CD4-positive, alpha-beta T cell treated with Interleukin-6 at 100 ng/mL for 8 hours (primary cell): ENCODE data around the gene SCN10A.

Source experiments
- DNase-seq: peaks from one replicate; pipeline ENCODE4 v3.0.0-alpha.2; 2020; ENCODE audit warnings: mixed read lengths, low spot score

The SCN10A gene

DNA sequence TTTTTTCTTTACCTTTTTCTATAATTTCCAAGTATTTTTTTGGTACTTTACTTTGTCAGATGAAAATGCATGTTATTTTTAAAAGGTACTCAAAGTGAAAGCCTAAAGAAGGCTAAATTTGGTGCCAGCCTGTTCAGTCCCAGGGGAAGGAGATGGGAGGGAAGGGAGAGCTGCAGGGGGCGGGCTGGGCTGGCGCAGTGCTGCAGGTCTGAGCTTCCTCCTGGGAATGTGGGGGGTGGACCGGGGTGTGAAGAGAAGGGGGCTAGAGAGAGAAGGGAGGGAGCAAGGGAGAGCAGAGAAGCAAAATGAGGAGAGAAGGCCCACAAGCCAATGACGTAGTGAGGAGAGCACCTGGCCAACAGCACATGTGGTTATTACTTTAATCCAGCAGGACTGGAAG is 95.6 kb downstream of the SCN10A start:
- no peak for DNase-seq

DNA sequence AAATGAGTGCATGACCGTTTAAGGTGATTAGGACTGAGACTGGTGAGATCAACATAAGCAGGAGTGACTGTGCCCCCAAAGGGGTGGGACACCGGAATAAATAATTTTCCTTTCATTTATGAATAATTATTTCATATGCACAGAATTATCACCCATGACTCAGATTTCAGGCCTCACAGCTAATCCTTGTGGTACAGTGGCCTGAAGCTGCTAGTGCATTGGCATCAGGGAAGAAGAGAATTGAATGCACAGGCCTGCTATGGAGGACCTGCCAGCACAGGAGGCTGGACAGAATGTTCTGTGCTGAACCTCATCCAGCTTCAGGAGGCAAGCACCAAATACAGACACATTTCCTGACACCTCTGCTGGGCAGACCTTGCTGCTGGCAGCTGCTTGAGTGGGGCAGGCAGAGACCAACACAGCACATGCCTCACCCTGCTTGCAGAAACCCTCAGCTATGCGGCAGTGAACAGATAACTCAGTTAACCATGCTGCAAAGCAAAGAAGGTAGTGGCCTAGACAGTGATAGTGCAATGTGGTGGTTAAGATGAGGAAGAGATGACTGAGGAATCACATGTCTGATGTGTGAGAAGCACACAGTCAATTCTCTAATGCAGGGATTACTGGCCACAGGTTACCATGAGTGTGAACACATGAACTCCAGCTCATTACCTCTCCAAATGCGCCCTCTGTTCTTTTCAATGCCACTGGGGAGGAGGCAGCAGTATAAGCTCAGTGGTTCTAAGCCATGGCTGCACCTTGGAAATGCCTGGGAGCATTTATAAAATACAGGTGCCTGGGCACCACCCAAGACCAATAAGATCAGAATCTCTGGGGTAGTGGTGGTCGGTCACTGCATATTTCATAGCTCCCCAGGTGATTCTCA is 98.4 kb downstream of the SCN10A start:
- DNase-seq, result no peak

DNA sequence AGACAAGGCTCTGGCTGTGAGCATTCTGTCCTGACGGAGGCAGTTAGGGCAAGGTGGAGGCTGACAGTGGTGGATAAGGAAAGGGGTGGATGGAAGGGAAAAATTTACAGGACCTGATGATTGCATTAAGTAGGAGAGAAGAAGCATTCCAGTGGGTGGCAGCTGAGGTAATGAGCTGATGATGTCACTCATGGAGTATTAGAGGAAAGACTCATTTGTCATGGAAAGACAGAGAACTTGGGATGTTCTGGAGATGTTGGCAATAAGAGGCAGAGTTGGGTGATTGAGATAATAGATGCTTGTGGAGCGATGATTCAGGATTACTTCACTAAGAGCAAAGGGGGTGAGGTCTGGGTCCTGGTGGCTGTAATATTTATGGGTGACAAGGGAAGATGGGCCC is 102.9 kb downstream of the SCN10A start:
- DNase-seq, result no peak

DNA sequence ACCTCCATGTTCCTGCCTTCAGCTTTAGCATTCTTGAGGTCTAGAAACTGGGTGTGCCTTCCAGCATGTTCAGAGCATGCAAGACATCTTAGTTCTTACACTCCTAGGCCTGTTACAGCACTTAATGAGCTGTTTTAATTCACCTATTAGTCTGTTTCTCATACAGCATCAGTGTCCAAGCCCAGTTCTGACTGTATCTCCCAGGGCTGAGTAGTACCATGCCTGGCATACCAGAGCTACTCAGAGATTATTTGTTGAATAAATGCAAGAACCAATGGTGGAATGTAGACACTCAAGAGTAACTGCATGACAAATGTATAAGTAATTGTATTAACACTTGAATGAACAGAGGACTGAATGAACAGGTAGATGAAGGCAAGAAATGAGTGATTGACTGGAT is 104.7 kb downstream of the SCN10A start:
- DNase-seq, result no peak

DNA sequence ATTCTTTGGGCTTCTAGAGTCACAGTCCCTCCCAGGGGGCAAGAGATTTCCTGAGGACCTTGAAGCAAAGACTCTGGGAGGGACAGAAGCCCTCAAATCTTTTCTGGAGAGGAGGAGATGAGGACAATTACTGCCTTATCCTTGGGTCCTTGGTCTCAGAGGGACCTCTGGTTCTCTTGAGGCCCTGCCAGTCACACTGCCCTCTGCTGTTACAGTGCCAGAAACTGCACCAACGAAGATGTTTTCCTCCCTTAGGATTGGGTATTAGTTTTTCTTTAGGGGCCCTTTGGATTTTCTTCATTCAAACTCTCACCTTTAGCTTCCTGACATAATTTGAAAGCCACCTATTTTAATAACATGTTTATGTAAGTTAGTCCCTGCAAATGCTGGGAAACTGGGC is 108.3 kb downstream of the SCN10A start:
- DNase-seq, result no peak

DNA sequence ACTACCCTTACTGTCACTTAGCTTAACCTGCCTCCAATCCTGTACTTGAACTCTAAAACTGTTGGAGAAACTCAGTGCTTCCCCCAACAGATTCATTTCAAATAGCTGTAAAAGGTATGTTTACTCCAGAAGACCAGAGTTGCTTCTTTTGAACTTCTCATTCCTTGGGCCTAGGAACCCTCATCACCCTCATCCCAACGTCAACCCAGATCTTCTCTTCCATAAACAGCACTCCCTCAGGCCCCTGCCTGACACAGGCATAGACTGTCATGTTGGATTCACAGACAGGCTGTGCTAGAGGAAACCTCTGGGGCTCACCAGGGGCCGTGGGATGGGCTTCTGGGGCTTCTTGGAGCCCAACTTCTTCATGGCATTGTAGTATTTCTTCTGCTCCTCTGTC is 109.1 kb downstream of the SCN10A start:
- no peak for DNase-seq

DNA sequence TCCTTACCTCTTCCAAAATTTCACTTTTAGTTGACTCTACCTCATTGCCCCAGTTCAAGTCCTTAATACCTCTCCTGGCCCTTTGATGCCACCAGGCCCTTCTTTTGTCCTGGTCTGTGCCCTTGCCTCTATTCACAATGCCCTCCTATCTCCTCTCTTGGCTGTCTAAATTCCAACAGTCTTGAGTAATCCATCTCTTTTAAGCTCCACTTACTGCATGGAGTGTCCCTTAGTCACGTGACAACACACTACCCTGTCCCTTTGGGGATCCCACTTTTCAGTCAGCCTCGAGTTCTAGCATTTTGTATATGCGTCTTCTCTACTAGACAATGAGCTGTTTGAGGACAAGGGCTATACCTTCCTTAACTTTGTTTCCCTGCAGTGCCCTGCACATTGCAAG is 113.8 kb downstream of the SCN10A start:
- no peak for DNase-seq

DNA sequence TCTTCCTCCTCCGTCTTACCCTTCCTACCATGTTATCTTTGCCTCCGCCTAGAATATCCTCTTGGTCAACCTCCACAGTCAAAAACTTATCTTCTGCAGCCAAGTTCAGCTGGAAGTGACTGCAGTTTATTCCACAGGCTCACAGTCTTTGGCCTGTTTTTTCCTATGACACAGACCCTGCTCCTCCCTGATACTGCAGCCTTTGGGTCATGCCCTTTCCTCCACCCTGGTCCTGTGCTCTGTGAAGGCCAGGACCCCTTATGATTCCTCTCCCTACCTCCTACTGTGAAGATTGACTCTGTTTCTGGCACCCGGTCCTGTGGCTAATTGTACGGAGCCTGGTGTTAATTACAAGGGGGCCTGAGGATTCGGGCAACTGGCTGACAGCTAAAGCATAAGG is 117.3 kb downstream of the SCN10A start:
- no peak for DNase-seq

DNA sequence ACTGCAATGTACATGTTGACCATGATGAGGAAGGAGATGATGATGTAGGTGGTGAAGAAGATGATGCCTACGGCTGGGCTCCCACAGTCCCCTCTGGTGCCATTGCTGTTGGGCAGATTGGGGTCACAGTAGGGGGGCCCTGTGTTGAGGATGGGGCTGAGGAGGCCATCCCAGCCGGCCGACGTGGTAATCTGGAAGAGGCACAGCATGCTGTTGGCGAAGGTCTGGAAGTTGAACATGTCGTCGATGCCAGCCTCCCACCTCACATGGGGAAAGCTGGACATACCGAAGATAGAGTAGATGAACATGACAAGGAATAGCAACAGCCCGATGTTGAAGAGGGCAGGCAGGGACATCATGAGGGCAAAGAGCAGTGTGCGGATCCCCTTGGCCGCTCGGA is 118.0 kb downstream of the SCN10A start:
- no peak for DNase-seq

DNA sequence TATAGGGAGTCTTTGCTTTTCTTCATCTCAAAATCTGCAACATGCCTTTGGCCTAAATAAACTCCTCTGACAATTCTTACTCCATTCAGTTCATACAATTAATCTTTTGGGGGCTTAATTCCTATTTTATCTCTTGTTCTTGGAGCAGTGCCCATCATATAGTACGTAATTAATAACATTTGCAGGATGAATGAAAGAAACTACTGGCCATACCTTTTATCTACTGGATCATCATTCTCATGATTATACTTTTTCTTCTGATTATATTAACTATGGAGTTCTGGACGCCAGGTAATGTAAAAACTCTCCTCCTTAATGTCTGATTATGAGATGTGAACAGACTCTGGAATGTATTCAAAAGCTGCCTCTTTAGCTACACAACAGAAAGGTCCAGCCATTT is 120.0 kb downstream of the SCN10A start:
- no peak for DNase-seq

DNA sequence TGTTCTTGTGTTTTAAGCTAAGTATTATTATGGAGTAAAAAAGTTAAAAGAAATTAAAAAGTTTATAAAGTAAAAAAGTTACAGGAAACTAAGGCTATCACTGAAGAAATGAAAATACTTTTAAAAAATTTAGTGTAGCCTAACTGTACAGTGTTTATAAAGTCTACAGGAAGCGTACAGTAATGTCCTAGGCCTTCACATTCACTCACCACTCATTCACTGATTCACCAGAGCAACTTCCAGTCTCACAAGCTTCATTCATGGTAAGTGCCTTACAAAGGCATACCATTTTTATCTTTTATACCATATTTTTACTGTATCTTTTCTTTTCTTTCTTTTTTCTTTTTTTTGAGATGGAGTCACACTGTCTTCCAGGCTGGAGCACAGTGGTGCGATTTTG is 125.8 kb downstream of the SCN10A start:
- DNase-seq, result no peak

DNA sequence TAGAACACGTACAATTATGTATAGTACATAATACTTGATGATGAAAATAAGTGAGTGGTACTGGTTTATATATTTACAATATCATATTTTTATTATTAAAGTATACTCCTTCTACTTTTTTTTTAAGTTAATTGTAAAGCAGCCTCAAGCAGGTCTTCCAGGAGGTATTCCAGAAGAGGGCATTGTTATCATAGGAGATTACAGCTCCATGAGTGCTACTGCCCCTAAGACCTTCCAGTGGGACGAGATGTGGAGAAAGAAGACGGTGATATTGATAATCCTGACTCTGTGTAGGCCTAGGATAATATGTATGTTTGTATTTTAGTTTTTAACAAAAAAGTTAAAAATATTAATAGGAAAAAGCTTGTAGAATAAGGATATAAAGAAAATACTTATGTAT is 126.2 kb downstream of the SCN10A start:
- DNase-seq, result no peak

DNA sequence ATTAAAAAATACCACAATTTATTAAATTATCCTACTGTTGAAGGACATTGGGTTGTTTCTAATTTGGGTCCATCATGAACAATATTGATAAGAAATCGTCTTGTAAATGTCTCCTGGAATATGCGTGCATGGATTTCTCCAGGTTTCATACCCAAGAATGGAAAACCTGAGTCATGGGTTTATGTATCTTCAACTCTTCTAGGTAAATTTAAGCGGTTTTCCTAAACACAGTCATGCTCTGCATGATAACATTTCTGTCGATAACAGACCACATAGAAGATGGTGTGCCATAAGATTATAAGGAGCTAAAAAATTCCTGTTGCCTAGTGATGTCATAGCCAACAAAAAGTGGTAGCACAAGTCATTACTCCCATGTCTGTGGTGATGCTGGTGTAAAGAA is 126.7 kb downstream of the SCN10A start:
- no peak for DNase-seq

DNA sequence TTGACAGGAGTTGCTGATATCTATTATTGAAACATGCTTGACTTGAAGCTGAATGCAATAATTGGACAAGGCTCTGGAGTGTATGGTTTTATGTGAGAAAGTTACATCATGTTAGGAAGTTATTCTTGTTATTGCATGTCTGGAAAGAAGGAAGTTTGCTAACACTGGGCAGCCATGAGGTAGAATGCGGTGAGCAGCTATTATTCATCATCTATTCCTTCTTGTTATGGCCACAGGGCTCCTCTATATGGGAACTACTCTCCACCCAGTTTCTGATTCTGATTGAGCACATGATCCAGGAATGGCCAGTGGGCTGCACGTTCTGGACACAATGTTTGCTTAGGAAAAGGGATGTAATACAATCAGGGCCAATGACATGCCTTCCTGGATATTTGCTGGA is 128.7 kb downstream of the SCN10A start:
- DNase-seq, result no peak

DNA sequence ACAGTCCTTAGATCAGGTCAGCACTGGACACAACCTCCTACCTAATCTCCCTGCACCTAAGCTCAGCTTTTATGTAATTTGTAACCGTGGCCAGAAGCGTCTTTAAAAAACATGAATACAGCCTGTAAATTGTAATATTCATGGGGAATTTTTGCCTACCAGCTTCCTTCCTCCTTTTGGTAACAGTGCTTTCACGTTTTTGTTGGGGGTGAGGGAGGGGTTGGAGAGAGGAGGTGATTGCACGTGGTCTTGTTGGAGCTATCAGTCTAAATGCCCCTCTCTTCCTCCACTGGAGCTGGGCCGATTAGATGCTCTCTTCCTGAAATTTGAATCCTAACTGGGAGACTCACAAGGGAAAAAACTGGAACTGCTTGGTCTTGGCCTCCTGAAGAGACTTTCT is 131.5 kb downstream of the SCN10A start:
- DNase-seq, result no peak

DNA sequence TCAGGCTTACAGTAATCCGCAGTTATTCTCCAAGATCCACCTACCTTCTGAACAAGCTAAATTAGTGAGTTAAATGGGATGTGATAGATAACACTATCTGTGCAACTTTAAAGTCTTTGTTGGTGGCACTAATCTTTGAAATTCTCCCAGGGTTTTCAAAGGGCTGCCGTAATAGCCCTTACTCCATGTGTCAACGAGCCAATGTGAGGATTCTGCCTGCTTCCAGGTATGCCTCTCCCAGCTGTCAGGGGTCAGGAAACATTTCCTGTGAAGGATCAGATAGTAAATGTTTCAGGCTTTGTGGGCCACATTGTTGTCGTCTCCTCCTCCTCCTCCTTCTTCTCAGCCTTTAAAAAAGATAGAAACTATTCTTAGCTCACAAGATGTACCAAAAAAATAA is 146.3 kb downstream of the SCN10A start:
- no peak for DNase-seq

DNA sequence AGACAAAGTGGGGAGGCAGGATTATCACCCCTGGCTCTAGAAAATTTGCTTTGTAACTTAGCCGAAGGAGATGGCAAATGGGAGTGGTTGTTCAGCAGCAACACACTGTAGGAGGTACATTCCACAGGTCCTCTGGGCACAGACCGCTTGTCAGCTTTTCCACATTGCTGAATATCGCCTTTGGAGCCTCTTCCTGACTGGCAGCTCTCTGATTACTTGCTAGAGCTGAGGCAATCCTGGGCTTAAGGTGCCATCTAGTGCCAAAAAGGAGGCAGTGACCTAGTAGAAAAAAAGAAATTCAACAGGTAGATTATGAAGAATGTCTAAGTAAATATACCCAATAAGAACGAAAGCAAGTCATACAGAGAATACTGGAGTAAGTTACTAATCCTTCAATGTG is 153.5 kb downstream of the SCN10A start:
- DNase-seq, result no peak

DNA sequence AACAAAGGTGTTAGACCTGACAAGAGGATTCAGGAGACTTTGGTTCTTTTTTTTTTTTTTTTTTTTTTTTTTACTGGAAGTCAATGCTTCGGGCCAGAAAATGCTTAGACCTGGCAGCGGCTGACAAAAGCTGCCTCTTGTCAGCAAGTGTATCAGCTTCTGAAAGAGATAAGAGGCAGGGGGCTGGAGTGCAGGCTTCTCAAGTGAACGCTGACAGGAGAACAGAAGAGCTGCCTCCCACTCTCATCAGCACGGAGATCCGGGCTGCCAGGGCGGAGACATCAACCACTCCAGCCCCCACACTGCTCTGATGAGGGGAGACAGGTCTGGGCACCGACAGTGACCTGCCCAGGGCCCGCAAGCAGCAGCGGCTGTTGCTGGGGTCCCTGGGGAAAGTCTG is 157.2 kb downstream of the SCN10A start:
- DNase-seq, result no peak

DNA sequence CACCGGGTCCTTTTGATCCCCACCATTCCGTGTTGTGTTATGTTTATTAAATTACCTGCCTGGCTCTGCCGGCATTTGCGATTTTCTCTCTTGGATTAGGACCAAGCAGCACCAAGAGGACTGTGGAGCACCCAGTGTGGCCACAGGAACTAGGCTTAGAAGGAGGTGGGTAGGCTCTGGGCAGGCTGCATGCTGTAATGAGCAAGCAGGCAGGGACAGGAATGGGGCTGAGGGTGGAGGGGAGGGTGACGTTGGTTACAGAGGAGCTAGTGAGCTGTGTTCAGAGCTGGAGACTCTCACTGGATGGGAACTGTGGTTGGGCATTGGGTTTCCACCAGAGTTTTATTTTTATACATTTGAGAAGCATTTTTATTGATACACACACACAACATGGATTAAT is 158.6 kb downstream of the SCN10A start:
- no peak for DNase-seq

DNA sequence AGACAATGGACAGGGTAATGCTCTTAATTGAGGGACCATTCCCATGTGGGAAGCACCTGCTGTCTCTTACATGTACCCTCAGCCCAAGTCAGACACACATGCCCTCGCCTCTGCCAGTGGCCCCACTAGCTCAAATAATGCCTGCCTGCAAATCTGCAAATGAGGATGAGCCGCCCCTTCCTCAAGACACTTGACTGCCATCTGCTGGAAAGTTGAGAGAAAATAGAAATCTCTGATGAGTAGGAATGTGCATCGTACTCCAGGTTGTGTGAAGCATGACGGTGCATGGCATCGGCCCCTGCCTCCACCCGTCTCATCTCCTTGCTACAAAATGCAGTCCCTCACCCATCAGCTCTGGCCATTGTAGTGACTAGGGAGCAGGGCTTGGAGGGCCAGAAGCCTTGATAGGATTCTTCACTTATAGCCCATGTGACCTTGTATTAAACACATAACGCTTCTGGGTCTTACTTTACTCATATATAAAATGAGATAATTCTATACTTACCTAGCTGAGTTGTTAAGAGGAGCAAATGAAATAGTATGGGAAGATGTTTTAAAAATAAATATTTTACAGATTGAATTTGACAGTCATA is 160.2 kb downstream of the SCN10A start:
- DNase-seq, result peak; percentile 20

DNA sequence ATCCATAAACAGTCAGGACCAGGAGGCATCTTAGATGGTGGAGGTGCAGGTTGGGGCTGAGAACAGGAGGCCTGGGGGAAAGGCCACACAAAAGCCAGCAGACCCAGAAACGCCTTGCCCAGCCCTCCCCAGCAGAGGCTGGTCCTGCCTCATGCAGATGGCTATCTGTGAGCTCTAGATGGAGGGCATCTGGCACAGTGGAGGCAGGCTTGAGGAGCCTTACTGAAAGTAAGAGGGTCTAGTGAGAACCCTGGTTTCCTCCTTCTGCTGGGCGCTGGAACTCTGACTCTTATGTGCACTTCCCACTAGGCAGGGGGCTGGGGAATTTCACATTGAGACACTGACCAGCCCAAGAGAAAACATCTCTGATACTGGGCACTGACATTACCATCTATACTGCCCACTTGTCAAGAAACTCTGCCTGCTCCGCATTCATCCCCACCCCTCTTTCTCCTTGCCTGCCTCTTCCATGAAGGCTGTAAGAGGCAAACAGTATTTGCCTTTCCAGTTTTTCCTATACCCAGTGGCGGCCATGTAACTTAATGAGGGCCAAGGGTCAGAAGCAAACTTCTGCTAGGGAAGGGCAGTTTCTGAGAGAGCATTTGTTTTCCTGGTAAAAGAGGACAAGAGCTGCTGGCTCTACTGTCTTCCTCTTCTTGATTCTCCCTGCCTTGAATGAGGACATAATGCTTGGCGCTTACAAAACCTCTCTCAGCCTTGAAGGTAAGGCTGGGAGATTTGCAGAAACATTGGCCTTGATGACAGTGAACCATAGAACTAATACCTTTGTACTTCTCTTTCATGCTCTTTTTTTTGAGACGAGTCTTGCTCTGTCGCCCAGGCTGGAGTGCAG is 162.1 kb downstream of the SCN10A start:
- no peak for DNase-seq

DNA sequence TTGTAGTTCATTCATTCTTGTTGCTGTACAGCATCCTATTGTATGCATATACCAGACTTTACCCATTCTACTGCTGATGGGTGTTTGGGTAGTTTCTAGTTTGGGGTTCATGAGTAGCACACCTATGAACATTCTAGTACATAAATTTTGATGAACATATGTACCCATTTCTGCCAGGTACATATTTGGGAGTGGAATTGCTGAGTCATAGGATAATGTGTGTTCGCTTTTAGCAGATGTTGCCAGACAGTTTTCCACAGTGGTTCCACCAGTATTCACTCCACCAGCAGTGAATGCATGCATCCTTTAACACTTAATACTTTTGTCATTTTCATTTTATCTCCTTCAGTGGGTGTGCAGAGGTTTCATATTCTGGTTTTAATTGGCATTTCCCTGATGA is 163.1 kb downstream of the SCN10A start:
- no peak for DNase-seq
